Brain microvascular endothelial cell (primary cell): ENCODE results near the gene SPSB1.

Source experiments
- DNase-seq: peaks from one replicate; pipeline ENCODE4 v3.0.0-alpha.2; 2020
- H3K27ac ChIP-seq: fragments of 250-450 bp; sonication (Bioruptor Pico); 2 replicates; pipeline ENCODE4 v1.5.1; 2020; ENCODE audit warnings: mild to moderate bottlenecking, moderate library complexity
- H3K27me3 ChIP-seq: fragments of 250-450 bp; sonication (Bioruptor Pico); replicated peaks from 2 replicates; pipeline ENCODE4 v1.5.1; 2020; ENCODE audit warnings: mild to moderate bottlenecking
- H3K36me3 ChIP-seq: fragments of 250-450 bp; sonication (Bioruptor Pico); replicated peaks from 2 replicates; pipeline ENCODE4 v1.5.1; 2020; ENCODE audit warnings: mild to moderate bottlenecking
- H3K4me3 ChIP-seq: 2 replicates; pipeline ENCODE4 v1.5.1; 2011; ENCODE audit warnings: low read depth, mild to moderate bottlenecking, control low read depth, low read length, moderate library complexity
- in situ Hi-C: cut with HindIII; loops from 2 replicates; pipeline ENCODE4 v1.10.0; 2017; ENCODE audit warnings: low sequenced_read_pairs, low pct_ligation_motif_present
- TF ChIP-seq, protein P1 (sequence below): IDR thresholded peaks from 2 replicates; pipeline ENCODE4 v1.5.1; 2011; ENCODE audit warnings: low read depth, mild to moderate bottlenecking, moderate library complexity, low read length, control low read depth, inconsistent platforms; ENCODE audit errors: missing control alignments

SPSB1 gene

DNA sequence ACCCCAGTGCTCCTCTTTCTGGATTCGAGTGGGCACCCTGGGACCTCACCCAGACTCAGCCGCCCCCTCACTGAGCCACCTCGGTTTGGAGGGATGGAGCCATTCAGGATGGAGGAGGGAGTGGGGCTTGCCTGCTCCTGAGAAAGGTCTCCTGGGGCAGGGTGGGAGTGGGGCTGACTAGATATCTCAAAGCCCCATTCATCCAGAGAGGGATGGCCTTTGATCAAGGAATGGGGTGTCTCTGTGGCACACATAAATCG, 10.1 kb upstream of the SPSB1 start:
- H3K27me3 ChIP-seq, result no peaks in the 10 kb centered on the region
- TF ChIP-seq, protein P1, sequence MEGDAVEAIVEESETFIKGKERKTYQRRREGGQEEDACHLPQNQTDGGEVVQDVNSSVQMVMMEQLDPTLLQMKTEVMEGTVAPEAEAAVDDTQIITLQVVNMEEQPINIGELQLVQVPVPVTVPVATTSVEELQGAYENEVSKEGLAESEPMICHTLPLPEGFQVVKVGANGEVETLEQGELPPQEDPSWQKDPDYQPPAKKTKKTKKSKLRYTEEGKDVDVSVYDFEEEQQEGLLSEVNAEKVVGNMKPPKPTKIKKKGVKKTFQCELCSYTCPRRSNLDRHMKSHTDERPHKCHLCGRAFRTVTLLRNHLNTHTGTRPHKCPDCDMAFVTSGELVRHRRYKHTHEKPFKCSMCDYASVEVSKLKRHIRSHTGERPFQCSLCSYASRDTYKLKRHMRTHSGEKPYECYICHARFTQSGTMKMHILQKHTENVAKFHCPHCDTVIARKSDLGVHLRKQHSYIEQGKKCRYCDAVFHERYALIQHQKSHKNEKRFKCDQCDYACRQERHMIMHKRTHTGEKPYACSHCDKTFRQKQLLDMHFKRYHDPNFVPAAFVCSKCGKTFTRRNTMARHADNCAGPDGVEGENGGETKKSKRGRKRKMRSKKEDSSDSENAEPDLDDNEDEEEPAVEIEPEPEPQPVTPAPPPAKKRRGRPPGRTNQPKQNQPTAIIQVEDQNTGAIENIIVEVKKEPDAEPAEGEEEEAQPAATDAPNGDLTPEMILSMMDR, result no peak
- in situ Hi-C loops, result no loop called here
- H3K4me3 ChIP-seq, result no peak overlapping the region
- DNase-seq, result no peak
- no peaks in the 10 kb centered on the region for H3K36me3 ChIP-seq
- H3K27ac ChIP-seq, result no peak overlapping the region

DNA sequence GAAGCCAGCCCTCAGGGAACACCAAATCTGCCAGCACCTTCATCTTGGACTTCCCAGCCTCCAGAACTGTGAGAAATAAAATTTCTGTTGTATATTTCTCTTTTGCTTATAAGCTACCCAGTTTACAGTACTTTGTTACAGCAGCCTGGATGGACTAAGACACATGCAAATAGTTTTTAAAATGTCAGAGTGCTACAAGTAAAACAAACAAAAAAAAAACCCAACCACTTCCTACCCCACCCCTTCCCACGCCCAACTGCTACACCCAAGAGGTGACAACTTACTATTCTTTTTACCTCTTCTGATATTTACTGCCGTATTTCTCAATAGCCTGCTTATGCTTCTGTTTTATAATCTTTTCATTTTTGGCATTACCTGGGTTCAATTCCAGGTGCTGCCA, 8.6 kb upstream of the SPSB1 start:
- H3K27ac ChIP-seq, result no peak overlapping the region
- no peak overlapping the region for H3K4me3 ChIP-seq
- TF ChIP-seq, protein P1, result no peak
- DNase-seq, result no peak
- no peaks in the 10 kb centered on the region for H3K36me3 ChIP-seq
- no peaks in the 10 kb centered on the region for H3K27me3 ChIP-seq
- in situ Hi-C loops, result no loop called here

DNA sequence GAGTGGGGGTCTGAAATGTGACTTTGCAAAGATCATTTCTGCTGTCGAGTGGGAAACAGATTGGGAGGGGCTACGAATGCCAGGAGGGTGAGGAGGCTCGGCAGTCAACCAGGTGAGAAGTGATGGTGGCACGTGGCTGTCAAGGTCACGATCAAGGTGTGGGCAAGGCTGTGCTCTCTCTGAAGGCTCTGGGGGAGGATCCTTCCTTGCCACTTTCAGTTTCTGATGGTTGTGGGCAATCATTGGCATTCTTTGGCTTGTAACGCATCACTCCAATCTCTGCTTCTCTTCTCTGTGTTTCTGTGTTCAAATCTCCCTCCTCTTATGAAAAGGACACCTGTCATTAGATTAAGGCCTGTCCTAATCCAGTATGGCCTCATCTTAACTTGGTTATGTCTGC, 6.1 kb upstream of the SPSB1 start:
- in situ Hi-C loops, result no loop called here
- Histone ChIP-seq H3K36me3 (no peaks in the 10 kb centered on the region), H3K4me3 (no peak overlapping the region), H3K27me3 (no peaks in the 10 kb centered on the region), H3K27ac (no peak overlapping the region)
- DNase-seq, result no peak
- TF ChIP-seq, protein P1, result no peak

DNA sequence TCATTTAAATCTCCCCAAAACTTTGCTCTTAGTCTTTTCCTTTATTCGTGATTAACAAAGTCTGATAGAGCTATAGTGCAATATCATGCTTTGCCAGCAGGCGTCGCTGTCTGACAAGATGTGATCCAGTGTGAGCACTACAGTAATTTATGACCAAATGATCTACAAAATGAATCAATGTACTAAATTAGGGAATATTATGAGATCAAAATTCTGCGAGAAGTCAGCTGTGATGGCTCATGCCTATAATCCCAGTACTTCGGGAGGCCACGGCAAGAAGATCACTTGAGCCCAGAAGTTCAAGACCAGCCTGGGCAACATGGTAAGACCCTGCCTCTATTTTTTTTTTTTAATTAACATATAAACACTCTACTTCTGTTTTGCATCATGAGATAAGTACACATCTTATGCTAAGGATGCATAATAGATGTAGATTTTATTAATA, 3.6 kb upstream of the SPSB1 start:
- in situ Hi-C loops, result no loop called here
- DNase-seq, result peak; percentile 81
- H3K27me3 ChIP-seq, result no peaks in the 10 kb centered on the region
- TF ChIP-seq, protein P1, result peak; percentile 86
- H3K27ac ChIP-seq, result no peak overlapping the region
- H3K36me3 ChIP-seq, result no peaks in the 10 kb centered on the region
- H3K4me3 ChIP-seq, result no peak overlapping the region

DNA sequence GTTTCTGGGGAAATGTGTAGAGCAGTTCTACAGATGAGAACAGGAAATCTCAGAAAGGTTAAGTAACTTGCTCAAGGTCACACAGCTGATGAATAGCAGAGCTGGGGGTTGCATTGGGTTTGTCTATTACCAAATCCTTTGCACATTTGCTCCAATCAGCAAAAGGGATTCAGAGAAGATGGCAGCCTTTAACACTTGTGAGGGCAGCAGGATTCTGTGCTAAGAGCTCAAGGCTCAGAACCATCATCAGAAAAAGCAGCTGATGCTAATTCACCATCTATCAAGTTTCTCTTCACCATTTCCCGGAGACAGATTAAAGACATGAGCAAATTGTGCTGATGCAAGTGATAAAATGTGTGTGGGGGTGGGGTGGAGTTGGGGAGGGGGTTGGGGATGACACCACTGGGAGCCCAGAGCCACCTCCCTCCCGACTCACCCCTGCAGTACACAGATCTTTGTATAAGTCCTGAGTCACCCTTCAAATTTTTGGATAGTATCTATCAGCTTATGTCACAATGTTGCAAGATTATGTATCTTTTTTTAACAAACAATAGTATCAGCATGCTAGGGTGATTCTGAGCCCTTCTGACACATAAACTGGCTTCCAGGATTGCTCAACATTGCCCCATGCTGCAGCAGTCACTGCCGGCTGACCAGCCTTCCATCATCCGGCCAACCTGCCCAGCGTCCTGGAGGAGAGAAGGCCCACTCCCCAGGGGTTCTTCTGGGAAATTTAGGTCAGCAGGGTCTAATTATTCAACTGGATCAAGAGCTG, 2.8 kb upstream of the SPSB1 start:
- in situ Hi-C loops, result no loop called here
- Histone ChIP-seq H3K27ac (peak overlapping the region; percentile 64), H3K27me3 (no peaks in the 10 kb centered on the region), H3K36me3 (no peaks in the 10 kb centered on the region), H3K4me3 (no peak overlapping the region)
- DNase-seq, result peak; percentile 75
- TF ChIP-seq, protein P1, result no peak

GRCh38 chr1:9291914-9292360, 757 bp upstream of the SPSB1 start:
- peak overlapping the region; percentile 97 for H3K4me3 ChIP-seq
- TF ChIP-seq, protein P1, result no peak
- H3K27me3 ChIP-seq, result no peaks in the 10 kb centered on the region
- no peaks in the 10 kb centered on the region for H3K36me3 ChIP-seq
- in situ Hi-C loops, result no loop called here
- peak overlapping the region; percentile 60 for H3K27ac ChIP-seq
- peak; percentile 72 for DNase-seq
